ENCODE results near the gene TELO2.

TELO2 gene

GRCh38 chr16:1451702-1452392 lies 41.3 kb upstream of the TELO2 start:
- H3K4me3 ChIP-seq (ENCODE audit: low read depth, low read length), result no peak overlapping the region

GRCh38 chr16:1452530-1452929 lies 40.6 kb upstream of the TELO2 start:
- no peak for TF ChIP-seq CTCF (conservative IDR thresholded peaks at IDR 0.05; ENCODE audit: low read depth, low read length)
- DNase-seq (ENCODE audit: low read depth), result no peak
- no peak overlapping the region for H3K4me3 ChIP-seq (ENCODE audit: low read depth, low read length)

More at GRCh38 chr16:1451702-1452392, 41.3 kb upstream of the TELO2 start:
- TF ChIP-seq CTCF (conservative IDR thresholded peaks at IDR 0.05; ENCODE audit: low read depth, low read length), result no peak
- no peak for DNase-seq (ENCODE audit: low read depth)

- no peak overlapping the region for H3K4me3 ChIP-seq (ENCODE audit: low read depth, low read length)
- TF ChIP-seq CTCF (conservative IDR thresholded peaks at IDR 0.05; ENCODE audit: low read depth, low read length), result no peak
- no peak for DNase-seq (ENCODE audit: low read depth)
These were observed 39.8 kb upstream of the TELO2 start for GRCh38 chr16:1453316-1453715.

- DNase-seq (ENCODE audit: low read depth), result no peak
- TF ChIP-seq CTCF (conservative IDR thresholded peaks at IDR 0.05; ENCODE audit: low read depth, low read length), result no peak
- no peak overlapping the region for H3K4me3 ChIP-seq (ENCODE audit: low read depth, low read length)
These were observed 38.6 kb upstream of the TELO2 start for GRCh38 chr16:1454561-1454960.

- no peak overlapping the region for H3K4me3 ChIP-seq (ENCODE audit: low read depth, low read length)
- DNase-seq (ENCODE audit: low read depth), result no peak
- no peak for TF ChIP-seq CTCF (conservative IDR thresholded peaks at IDR 0.05; ENCODE audit: low read depth, low read length)
These were observed 37.7 kb upstream of the TELO2 start for GRCh38 chr16:1455190-1456171.

GRCh38 chr16:1456951-1457350 lies 36.2 kb upstream of the TELO2 start:
- H3K4me3 ChIP-seq (ENCODE audit: low read depth, low read length), result no peak overlapping the region
- TF ChIP-seq CTCF (conservative IDR thresholded peaks at IDR 0.05; ENCODE audit: low read depth, low read length), result no peak
- no peak for DNase-seq (ENCODE audit: low read depth)

Data from choroid plexus epithelial cell (primary cell).